GM19455 (cell line): Measurements from ENCODE around the gene EXD3.
A peak's percentile ranks its signal among the peaks of the same experiment; 100 is the strongest.
"Not testable (repeated sequence)": the region's sequence is repeated elsewhere in the genome, so short reads cannot be mapped to it uniquely, and the experiment has no call there.

Experiments
- ATAC-seq: cut with Tn5 transposase; IDR thresholded peaks from one replicate; pipeline ENCODE4 v1.9.1; 2021; ENCODE audit not compliant: unreplicated experiment

The EXD3 gene

GRCh38 chr9:137458194-137459151, 35.5 kb upstream of the EXD3 start:
- ATAC-seq = peak; percentile 22

GRCh38 chr9:137457406-137458193, 34.6 kb upstream of the EXD3 start:
- ATAC-seq = no peak

- no peak for ATAC-seq
Measured at GRCh38 chr9:137456864-137457405, 34.0 kb upstream of the EXD3 start.

GRCh38 chr9:137456061-137456863, 33.3 kb upstream of the EXD3 start:
- no peak for ATAC-seq

- no peak for ATAC-seq
Measured at GRCh38 chr9:137455359-137455991, 32.5 kb upstream of the EXD3 start.

DNA sequence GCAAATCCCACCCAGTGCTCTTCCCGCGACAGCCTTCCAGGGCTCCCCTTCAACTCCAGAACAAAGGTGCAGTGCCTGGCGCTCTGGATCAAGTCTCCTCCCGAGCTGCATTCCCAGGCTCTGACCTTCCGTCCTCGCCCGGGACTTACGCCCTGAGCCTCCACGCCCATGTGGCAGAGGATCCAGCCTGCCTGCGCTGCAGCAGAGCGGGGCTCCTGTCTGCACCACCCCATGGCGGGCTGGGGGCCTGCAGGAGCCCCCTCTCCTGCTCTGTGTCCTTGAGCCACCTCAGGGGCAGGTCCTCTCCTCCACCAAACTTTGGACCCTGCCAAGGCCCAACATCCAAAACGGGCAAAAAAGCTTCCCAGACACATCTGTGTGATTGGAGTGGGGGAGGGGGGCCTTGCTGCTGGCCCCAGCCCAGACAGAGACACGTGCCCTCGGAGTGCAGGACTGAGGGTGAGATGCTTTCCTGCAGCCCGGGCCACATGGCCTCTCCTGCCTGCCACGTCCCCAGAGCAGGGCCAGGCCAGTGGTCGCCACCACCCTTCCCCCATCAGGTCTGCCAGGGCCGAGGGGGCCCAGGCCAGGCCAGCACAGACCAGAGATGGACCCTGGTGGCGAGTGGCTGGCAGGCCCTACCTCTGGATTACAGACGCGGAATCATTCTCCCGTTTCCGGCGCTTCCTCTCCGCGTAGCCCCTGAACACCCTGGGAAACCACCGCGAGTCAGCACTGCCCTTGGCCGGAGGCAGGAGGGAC, 31.8 kb upstream of the EXD3 start:
- ATAC-seq = no peak

DNA sequence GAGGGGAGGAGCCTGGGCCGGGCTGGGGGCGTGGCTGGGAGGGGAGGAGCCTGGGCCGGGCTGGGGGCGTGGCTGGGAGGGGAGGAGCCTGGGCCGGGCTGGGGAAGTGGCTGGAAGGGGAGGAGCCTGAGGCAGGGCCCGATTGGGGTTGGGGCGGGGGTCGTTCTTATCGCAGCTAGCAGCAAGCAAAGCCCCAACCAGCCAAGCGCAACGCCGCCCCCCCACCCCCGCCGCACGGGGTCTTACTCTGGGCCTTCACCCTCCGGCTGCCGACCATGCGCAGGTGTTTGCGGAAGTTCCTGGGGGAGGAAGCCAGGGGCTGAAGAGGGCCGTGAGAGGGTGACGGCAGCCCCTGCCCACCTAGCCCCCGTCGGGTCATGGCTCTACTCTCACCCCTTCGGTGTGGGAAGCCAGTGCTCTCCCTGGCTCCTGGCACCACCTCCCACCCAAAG, 31.2 kb upstream of the EXD3 start:
- ATAC-seq = no peak

- ATAC-seq = no peak
Measured at GRCh38 chr9:137453643-137454081, 30.7 kb upstream of the EXD3 start.

GRCh38 chr9:137452761-137453642, 30.0 kb upstream of the EXD3 start:
- no peak for ATAC-seq

- no peak for ATAC-seq
Measured at GRCh38 chr9:137452006-137452760, 29.2 kb upstream of the EXD3 start.

GRCh38 chr9:137451264-137452005, 28.5 kb upstream of the EXD3 start:
- ATAC-seq = not testable (repeated sequence)

DNA sequence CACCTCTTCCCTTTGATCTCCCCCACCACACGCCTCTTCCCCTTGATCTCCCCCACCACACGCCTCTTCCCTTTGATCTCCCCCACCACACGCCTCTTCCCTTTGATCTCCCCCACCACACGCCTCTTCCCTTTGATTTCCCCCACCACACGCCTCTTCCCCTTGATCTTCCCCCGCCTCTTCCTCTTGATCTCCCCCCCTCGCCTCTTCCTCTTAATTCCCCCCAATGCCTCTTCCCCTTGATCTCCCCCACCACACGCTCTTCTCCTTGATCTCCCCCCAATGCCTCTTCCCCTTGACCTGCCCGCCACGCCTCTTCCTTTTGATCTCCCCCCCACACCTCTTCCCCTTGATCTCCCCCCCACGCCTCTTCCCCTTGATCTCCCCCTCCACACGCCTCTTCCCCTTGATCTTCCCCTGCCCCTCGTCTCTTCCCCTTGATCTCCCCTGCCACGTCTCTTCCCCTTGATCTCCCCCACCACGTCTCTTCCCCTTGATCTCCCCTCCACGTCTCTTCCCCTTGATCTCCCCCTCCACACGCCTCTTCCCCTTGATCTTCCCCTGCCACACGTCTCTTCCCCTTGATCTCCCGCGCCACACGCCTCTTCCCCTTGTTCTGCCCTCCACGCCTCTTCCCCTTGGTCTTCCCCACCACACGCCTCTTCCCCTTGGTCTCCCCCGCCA, 27.7 kb upstream of the EXD3 start:
- ATAC-seq = not testable (repeated sequence)

DNA sequence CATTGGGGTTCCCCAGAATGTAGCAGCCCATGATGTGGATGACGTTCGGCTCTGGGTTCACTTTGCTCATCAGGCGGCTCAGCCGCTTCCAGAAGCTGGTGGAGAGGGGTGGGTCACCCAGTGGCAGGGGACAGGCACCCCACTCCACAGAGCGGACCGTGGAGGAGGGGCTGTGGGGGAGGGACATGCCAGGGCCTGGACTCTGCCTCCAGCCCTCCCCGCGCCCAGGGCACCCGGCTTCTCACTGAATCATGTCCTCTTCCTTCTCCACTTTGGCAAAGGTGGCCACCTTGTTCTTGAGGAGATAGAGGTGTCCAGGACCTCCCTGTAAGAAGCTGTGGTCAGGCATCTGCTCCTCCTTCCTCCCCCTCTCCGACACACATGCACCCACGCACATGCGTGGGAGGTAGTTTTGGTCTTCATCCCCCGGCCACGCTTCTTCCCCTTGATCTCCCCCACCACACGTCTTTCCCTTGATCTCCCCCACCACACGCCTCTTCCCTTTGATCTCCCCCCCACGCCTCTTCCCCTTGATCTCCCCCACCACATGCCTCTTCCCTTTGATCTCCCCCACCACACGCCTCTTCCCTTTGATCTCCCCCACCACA, 27.1 kb upstream of the EXD3 start:
- ATAC-seq = no peak

GRCh38 chr9:137449081-137449844, 26.3 kb upstream of the EXD3 start:
- no peak for ATAC-seq

- no peak for ATAC-seq
Measured at GRCh38 chr9:137448602-137448962, 25.6 kb upstream of the EXD3 start.
